ENCODE results near the gene SUB1.

DNA sequence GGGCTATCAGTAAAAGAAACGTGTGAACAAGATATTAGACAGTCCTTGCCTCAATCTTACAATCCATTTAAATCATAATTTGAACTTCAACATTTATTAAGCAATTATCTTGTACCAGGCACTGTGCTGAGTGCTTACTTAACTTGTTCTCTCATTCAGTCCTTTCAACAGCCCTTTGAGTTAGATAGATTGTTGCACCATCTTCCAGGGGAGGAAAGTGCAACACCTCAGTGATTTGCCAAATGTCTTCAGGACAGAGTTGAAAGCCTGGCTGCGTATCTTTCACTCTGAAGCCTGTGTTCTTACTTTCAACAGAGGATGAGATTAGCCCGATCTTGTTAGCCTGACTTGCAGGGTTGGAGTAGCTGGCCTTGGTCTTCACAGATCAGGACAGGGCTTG, 34.2 kb upstream of the SUB1 start:
- TF ChIP-seq EZH2 (IDR thresholded peaks at IDR 0.05), result no peak
- no peak for TF ChIP-seq POLR2AphosphoS5 (IDR thresholded peaks at IDR 0.05; ENCODE audit: borderline replicate concordance, low read depth, low read length)
- TF ChIP-seq FOXP2 (optimal IDR thresholded peaks at IDR 0.05; ENCODE audit: control extremely low read depth, extremely low read length, insufficient read depth), result no peak
